CD4-positive, alpha-beta T cell treated with Interleukin-6 at 100 ng/mL for 8 hours (primary cell): ENCODE results near the gene RBAK.
A peak's percentile ranks its signal among the peaks of the same experiment; 100 is the strongest.
"Not testable (repeated sequence)": the region's sequence is repeated elsewhere in the genome, so short reads cannot be mapped to it uniquely, and the experiment has no call there.

Source experiments
- DNase-seq: peaks from one replicate; pipeline ENCODE4 v3.0.0-alpha.2; 2020; ENCODE audit warnings: mixed read lengths, low spot score

Gene RBAK

DNA sequence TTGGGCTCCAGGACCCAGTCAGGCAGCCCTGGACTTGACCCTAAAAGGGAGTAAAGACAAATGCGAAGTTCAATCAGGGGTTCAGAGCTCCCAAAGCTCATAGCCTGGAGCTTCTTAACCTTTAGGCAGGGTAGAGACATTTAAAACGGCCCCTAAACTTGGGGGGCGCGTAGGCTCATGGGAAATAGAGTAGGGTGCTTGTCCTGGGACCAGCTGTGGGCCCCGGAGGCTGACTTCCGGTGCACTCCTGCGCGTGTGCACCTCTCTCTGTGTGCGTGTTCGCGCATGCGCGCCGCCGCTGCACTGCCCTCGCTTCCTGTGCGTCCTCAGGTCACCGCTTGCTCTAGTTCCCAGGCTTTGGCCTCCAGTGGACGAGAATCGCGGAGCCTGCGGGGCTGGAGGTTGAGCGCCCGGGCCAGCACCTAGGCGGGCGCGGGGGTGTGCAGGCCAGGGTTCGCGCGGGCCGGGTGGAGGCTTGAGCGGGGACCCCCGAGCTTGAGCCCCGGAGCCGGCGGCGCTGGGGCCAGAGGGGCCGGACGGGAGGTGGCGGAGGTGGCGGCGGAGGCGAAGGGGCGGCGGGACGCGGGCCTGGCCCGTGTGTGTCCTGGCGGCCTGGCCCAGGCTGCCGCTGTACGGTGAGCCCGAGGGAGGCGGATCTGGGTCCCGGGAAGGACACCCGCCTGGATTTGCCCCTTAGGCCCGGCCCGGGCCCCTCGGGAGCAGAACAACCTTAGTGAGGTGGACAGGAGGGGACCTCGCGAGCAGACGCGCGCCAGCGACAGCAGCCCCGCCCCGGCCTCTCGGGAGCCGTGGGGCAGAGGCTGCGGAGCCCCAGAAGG lies at the start of gene RBAK:
Gene RBAK (plus strand): TSS at position 303 of the 839 bp plus-strand sequence. CDS start 2,217 bp downstream, outside the sequence.
- DNase-seq: peak; percentile 93

GRCh38 chr7:4996696-4997222 lies 48.9 kb upstream of the RBAK start:
- no peak for DNase-seq

DNA sequence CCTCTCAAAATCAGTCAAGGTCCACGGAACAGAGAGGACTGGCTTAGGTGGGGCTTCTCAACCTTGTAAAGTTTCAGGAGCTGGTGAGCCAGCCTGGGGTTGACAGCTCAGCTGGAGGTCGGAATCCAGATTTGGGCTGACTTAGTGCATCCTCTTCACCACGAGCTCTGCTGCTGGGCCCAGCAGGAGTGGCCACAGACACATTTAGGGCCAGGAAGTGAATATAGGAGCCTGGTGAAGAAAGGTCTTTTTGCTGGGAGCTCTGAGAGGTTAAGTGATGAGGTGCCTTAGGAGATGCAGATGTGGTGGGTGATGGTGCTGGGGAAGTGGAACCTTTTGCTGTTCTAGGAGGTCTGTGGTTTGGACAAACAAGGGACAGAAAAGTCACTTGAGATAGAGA lies 47.4 kb upstream of the RBAK start:
- DNase-seq: no peak

GRCh38 chr7:4998910-4999309 lies 46.8 kb upstream of the RBAK start:
- DNase-seq: no peak

DNA sequence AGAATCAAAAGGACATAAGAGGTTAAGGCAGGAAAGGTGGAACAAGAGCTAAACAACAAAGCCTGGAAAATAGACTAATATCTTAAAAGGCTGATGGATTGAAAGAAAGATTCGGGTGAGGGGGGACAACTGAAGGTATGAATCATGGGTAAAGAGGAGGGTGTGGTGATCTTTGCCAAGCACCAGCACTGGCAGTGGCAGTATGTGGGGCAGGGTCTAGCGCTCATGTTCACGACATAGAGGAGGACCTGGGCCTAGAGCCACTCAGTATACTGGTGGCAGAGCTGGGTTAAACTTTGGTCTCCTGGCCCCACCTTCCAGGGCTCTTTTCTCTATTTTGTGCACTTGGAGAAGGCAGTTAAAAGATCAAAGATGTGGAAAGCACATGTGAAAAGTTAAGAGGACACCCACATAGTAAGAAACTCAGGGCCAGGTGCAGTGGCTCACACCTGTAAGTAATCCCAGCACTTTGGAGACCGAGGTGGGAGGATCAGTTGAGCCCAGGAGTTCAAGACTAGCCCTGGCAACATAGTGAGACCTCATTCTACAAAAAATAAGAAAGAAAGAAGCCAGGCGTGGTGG lies 46.2 kb upstream of the RBAK start:
- no peak for DNase-seq

DNA sequence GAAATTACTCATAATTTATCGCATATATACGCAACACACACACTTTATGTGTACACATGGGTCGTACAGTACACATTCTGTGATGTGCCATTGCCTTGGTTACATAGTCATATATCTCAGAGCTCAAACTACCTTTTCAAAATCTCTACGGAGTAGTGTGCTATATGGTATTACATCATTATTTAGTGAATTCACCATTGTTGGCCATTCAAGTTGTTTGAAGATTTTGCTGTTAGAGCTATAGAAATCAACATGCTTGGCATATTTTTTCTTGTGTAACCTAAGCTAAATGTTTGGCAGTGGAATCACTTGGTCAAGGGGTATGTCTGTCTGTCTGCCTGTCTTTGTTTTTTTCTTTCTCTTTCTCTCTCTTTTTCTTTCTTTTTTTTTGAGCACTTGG lies 44.7 kb upstream of the RBAK start:
- DNase-seq: no peak

DNA sequence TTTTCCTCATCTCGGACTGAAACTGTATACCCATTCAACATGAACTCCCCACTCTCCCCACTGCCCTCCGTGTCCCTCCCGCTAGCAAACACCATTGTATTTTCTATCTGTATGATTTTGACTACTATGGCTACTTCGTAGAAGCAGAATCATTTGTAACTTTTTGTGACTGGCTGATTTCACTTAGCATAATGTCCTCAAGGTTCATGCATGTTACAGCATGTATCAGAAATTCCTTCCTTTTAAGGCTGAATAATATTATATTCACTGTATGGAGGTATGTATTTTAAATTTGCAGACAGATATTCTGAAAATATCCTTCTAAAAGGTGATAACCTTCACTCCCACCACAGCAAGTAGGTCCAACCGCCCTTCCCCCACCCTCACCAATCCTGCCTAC lies 43.7 kb upstream of the RBAK start:
- DNase-seq: no peak

GRCh38 chr7:5005066-5005465 lies 40.6 kb upstream of the RBAK start:
- DNase-seq: no peak

- no peak for DNase-seq
These were observed 32.7 kb upstream of the RBAK start for GRCh38 chr7:5012985-5013384.

- not testable (repeated sequence) for DNase-seq
These were observed 29.7 kb upstream of the RBAK start for GRCh38 chr7:5015936-5016335.

GRCh38 chr7:5017626-5018025 lies 28.0 kb upstream of the RBAK start:
- not testable (repeated sequence) for DNase-seq

GRCh38 chr7:5020098-5020497 lies 25.6 kb upstream of the RBAK start:
- no peak for DNase-seq

GRCh38 chr7:5020976-5021550 lies 24.6 kb upstream of the RBAK start:
- not testable (repeated sequence) for DNase-seq

- not testable (repeated sequence) for DNase-seq
These were observed 22.0 kb upstream of the RBAK start for GRCh38 chr7:5023626-5024025.

- DNase-seq: not testable (repeated sequence)
These were observed 17.8 kb upstream of the RBAK start for GRCh38 chr7:5027796-5028410.

DNA sequence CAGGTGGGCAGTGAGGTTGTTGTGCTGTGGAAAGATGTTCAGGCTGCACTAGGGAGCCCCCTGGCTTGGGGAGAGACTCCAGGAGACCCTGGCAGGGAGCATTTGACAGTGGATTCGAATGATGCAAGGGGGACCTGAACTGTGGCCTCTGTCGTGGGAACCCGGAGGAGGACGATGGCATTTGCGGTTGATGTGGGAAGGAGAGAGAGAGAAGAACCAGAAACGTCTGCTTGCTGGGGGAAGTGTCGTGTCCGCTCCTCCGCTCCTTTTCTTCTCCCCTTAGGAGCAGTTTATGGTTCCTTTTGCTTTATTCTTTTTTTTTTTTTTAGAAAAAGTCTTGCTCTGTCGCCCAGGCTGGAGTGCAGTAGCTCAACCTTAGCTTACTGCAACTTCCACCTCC lies 12.5 kb upstream of the RBAK start:
- DNase-seq: not testable (repeated sequence)

DNA sequence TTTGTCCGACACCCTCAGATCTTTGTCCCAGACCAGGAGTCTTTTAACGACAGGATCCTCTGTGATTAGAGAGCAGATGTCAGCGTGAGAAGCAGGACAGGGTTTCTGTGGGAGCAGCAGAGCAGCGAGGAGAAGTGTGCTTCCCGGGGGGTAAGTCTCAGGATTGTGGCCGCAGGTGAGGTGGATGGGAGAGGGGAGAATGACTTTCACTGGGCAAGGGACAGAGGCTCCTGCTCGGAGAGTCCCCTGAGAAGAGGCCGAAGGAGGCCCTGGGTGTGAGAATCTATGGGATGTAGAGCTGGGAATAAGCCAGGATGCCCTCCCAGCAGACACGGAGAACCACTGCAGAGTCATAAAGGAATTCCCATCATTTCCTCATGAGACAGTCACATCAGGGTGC lies 10.4 kb upstream of the RBAK start:
- no peak for DNase-seq

DNA sequence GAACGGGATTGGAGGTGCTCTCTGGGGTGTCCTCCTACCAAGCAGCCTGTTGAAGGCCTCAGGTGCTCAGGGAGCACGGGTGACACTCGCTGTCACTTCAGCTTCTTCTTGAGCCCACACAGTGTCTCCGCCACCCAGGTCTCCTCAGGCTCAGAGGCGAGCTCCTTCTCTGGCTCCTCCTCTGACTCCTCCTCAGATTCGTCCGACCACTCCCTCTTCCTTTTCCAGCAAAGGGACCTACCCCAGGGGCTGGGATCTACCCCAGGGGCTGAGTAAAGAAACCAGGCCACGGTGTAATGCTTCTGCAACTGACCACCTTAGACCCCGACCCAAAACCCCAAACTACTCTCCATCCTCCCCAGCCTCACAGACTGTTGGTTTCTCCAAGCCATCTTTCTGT lies 9.2 kb upstream of the RBAK start:
- DNase-seq: no peak

DNA sequence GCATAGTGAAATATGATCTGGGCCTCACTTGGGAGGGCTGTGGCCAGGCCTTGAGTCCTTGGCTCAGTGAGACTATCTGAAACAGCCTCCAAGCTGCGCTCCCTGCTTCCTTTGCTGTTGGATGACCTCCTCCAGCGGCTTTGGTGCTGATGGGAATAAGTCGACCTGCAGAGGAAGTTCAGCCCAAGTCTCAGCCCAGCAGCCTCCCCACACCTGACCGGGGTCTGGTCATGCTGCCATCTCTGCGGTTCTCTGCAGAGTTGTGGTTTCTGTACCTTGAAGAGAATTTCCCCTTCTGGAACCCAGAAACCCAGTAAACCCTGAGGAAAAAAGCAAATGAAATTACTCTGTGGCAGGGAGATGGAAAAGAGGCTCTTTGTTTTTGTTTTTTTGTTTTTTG lies 4.6 kb upstream of the RBAK start:
- no peak for DNase-seq

GRCh38 chr7:5043661-5044060 lies 2.0 kb upstream of the RBAK start:
- DNase-seq: no peak

DNA sequence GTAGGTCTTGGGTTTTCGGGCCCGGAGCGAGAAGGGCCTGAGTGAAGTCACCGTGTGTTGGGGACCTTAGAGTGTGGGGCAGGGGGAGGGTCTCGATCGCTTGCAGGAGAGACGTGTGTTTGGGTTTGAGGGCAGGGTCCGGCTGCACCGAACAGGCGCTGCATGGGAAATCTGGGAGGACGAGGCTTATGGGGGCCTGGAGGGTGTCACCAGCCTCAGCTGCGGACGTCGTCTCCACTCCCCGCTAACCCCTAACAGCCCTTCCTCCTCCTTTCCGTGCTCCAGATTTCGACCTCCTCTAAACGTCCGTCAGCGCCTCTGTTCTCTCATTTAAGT lies 705 bp downstream of the RBAK start:
- DNase-seq: not testable (repeated sequence)

DNA sequence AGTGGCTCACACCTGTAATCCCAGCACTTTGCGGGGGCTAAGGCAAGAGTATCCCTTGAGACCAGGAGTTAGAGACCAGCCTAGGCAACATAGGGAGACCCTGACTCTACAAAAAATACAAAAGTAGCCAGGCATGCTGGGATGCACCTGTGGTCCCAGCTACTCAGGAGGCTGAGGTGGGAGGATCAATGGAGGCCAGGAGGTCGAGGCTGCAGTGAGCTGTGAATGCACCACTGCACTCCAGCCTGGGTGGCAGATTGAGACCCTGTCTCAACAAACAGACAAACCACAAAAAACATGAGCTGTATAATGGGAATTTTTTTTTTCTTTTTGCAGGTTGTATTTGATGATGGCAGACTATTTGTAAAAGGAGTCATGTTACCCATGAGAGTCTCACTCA lies 1.5 kb downstream of the RBAK start:
- DNase-seq: not testable (repeated sequence)

- DNase-seq: no peak
These were observed 5.0 kb downstream of the RBAK start for GRCh38 chr7:5050676-5051075.
